ENCODE results near the gene FAM217B. TPM values are rescaled to one million over a fixed set of nuclear protein-coding genes. Genes with fewer than 3 reads are reported as not detected.

Gene FAM217B
- total RNA-seq, 4 donors from 2014 or later: 9.4 to 15.9 (median 12.9) TPM

GRCh38 chr20:59908855-59909254, 31.3 kb upstream of the FAM217B start:
- Histone ChIP-seq H3K27me3 (no peaks in the 10 kb centered on the region), H3K36me3 (no peaks in the 10 kb centered on the region), H3K4me1 (no peaks in the 10 kb centered on the region), H3K27ac (no peak overlapping the region), H3K9me3 (no peaks in the 10 kb centered on the region), H3K4me3 (replicated peaks in 1 of 3) (no peak overlapping the region)
- TF ChIP-seq CTCF (IDR thresholded peaks at IDR 0.05) (no peak), POLR2A (IDR thresholded peaks at IDR 0.05) (no peak)
- 79 to 85% methylated on average over 5 of the region's 5 CpGs for WGBS, 2 donors
- no peak for DNase-seq
- intact Hi-C loops (cut with DNase I): no loop called here

GRCh38 chr20:59911041-59911440, 29.1 kb upstream of the FAM217B start:
- DNase-seq: no peak

GRCh38 chr20:59912609-59913008, 27.6 kb upstream of the FAM217B start:
- intact Hi-C loops (cut with DNase I): no loop called here
- no peak for DNase-seq
- Histone ChIP-seq H3K4me1 (no peaks in the 10 kb centered on the region), H3K27me3 (no peaks in the 10 kb centered on the region), H3K9me3 (no peaks in the 10 kb centered on the region), H3K4me3 (replicated peaks in 1 of 3) (no peak overlapping the region), H3K36me3 (no peaks in the 10 kb centered on the region), H3K27ac (no peak overlapping the region)
- TF ChIP-seq POLR2A (IDR thresholded peaks at IDR 0.05): no peak
- no peak for TF ChIP-seq CTCF (IDR thresholded peaks at IDR 0.05)
- 79 to 86% methylated on average over 4 of the region's 4 CpGs for WGBS, 2 donors

More at GRCh38 chr20:59911041-59911440, 29.1 kb upstream of the FAM217B start:
- Histone ChIP-seq H3K27me3 (no peaks in the 10 kb centered on the region), H3K9me3 (no peaks in the 10 kb centered on the region), H3K27ac (no peak overlapping the region), H3K4me1 (no peaks in the 10 kb centered on the region), H3K4me3 (replicated peaks in 1 of 3) (no peak overlapping the region), H3K36me3 (no peaks in the 10 kb centered on the region)
- intact Hi-C loops (cut with DNase I): no loop called here
- WGBS, 2 donors: 89 to 92% methylated on average over 2 of the region's 2 CpGs
- TF ChIP-seq CTCF (IDR thresholded peaks at IDR 0.05): no peak
- no peak for TF ChIP-seq POLR2A (IDR thresholded peaks at IDR 0.05)

- intact Hi-C loops (cut with DNase I): no loop called here
- Histone ChIP-seq H3K4me3 (replicated peaks in 1 of 3) (no peak overlapping the region), H3K27ac (no peak overlapping the region), H3K9me3 (no peaks in the 10 kb centered on the region), H3K36me3 (no peaks in the 10 kb centered on the region), H3K4me1 (no peaks in the 10 kb centered on the region), H3K27me3 (no peaks in the 10 kb centered on the region)
- no peak for DNase-seq
- TF ChIP-seq CTCF (IDR thresholded peaks at IDR 0.05) (no peak), POLR2A (IDR thresholded peaks at IDR 0.05) (no peak)
Observed at GRCh38 chr20:59920944-59921343, 19.2 kb upstream of the FAM217B start.

GRCh38 chr20:59923514-59923913, 16.7 kb upstream of the FAM217B start:
- Histone ChIP-seq H3K4me1 (no peaks in the 10 kb centered on the region), H3K36me3 (no peaks in the 10 kb centered on the region), H3K9me3 (no peaks in the 10 kb centered on the region), H3K27ac (no peak overlapping the region), H3K4me3 (replicated peaks in 1 of 3) (no peak overlapping the region), H3K27me3 (no peaks in the 10 kb centered on the region)
- TF ChIP-seq CTCF (IDR thresholded peaks at IDR 0.05): no peak
- TF ChIP-seq POLR2A (IDR thresholded peaks at IDR 0.05): no peak
- WGBS, 2 donors: 91 to 97% methylated on average over 1 of the region's 1 CpG
- intact Hi-C loops (cut with DNase I): no loop called here
- DNase-seq: no peak
